ENCODE results near the gene RYR2.
A peak's percentile ranks its signal among the peaks of the same experiment; 100 is the strongest.
"Not testable (repeated sequence)": the region's sequence is repeated elsewhere in the genome, so short reads cannot be mapped to it uniquely, and the experiment has no call there.

Gene RYR2

GRCh38 chr1:237794071-237794470, 752.1 kb downstream of the RYR2 start:
- ATAC-seq: no peak
- DNase-seq: no peak

- ATAC-seq: no peak
- no peak for DNase-seq
These were observed 753.6 kb downstream of the RYR2 start for GRCh38 chr1:237795558-237795957.

GRCh38 chr1:237799762-237800474, 757.9 kb downstream of the RYR2 start:
- ATAC-seq: peak; percentile 81
- peak; percentile 36 for DNase-seq

- DNase-seq: no peak
- ATAC-seq: no peak
These were observed 762.5 kb downstream of the RYR2 start for GRCh38 chr1:237804516-237804915.

GRCh38 chr1:237809099-237809498, 767.1 kb downstream of the RYR2 start:
- no peak for DNase-seq
- no peak for ATAC-seq

- DNase-seq: no peak
- ATAC-seq: no peak
These were observed 769.6 kb downstream of the RYR2 start for GRCh38 chr1:237811633-237812032.

GRCh38 chr1:237812061-237812460, 770.1 kb downstream of the RYR2 start:
- no peak for ATAC-seq
- DNase-seq: no peak

- ATAC-seq (no peak), DNase-seq (no peak)
These were observed 772.4 kb downstream of the RYR2 start for GRCh38 chr1:237814319-237814924.

- ATAC-seq (no peak), DNase-seq (no peak)
These were observed 775.3 kb downstream of the RYR2 start for GRCh38 chr1:237817277-237817676.

GRCh38 chr1:237820634-237821033, 778.6 kb downstream of the RYR2 start:
- not testable (repeated sequence) for ATAC-seq, DNase-seq

- DNase-seq (no peak), ATAC-seq (no peak)
These were observed 790.9 kb downstream of the RYR2 start for GRCh38 chr1:237832858-237833257.

- no peak for ATAC-seq
- no peak for DNase-seq
These were observed 792.1 kb downstream of the RYR2 start for GRCh38 chr1:237834048-237834447.

GRCh38 chr1:237834461-237834860, 792.5 kb downstream of the RYR2 start:
- no peak for ATAC-seq
- DNase-seq: no peak

GRCh38 chr1:237838320-237838719, 796.3 kb downstream of the RYR2 start:
- ATAC-seq (no peak), DNase-seq (no peak)

GRCh38 chr1:237838904-237839534, 797.0 kb downstream of the RYR2 start:
- DNase-seq (no peak), ATAC-seq (no peak)

- DNase-seq (no peak), ATAC-seq (no peak)
These were observed 799.5 kb downstream of the RYR2 start for GRCh38 chr1:237841485-237841884.

- DNase-seq: not testable (repeated sequence)
These were observed 801.5 kb downstream of the RYR2 start for GRCh38 chr1:237843516-237843915.

GRCh38 chr1:237851210-237851845, 809.3 kb downstream of the RYR2 start:
- peak; percentile 35 for DNase-seq
- no peak for ATAC-seq

More at GRCh38 chr1:237843516-237843915, 801.5 kb downstream of the RYR2 start:
- ATAC-seq: not testable (repeated sequence)

- ATAC-seq (no peak), DNase-seq (no peak)
These were observed 810.4 kb downstream of the RYR2 start for GRCh38 chr1:237852342-237852741.

- DNase-seq (no peak), ATAC-seq (no peak)
These were observed 815.5 kb downstream of the RYR2 start for GRCh38 chr1:237857455-237857854.

- DNase-seq (no peak), ATAC-seq (no peak)
These were observed 817.0 kb downstream of the RYR2 start for GRCh38 chr1:237858992-237859391.

GRCh38 chr1:237861944-237862343, 820.0 kb downstream of the RYR2 start:
- DNase-seq: no peak
- no peak for ATAC-seq

- DNase-seq: no peak
- ATAC-seq: no peak
These were observed 821.2 kb downstream of the RYR2 start for GRCh38 chr1:237863234-237863633.
